ENCODE measurements around the gene NUBPL. TPM values are rescaled to one million over a fixed set of nuclear protein-coding genes. Genes with fewer than 3 reads are reported as not detected.

The NUBPL gene
- total RNA-seq, 1 experiment from 2014 or later: 5.7 TPM

GRCh38 chr14:31530136-31530535 lies 31.1 kb upstream of the NUBPL start:
- H3K4me1 ChIP-seq (ENCODE audit: control insufficient read depth, insufficient read depth, low read length): no peaks in the 10 kb centered on the region
- no peak overlapping the region for H3K4me3 ChIP-seq (ENCODE audit: low read depth in 2 of 2, low read length in 2 of 2)
- intact Hi-C loops (cut with micrococcal nuclease; ENCODE audit: unreplicated experiment) (no loop called here), in situ Hi-C loops (cut with HindIII; ENCODE audit: low pct_unique_long_range_greater_than_20kb, low sequenced_read_pairs) (no loop called here)
- DNase-seq (ENCODE audit: low read depth, low spot score) (no peak), ATAC-seq (no peak)
- TF ChIP-seq TCF7L2 (IDR thresholded peaks at IDR 0.05; ENCODE audit: low read depth, low read length): no peak
- no peak for TF ChIP-seq CTCF (IDR thresholded peaks at IDR 0.05)
- no peak for TF ChIP-seq SIN3A (IDR thresholded peaks at IDR 0.05; ENCODE audit: borderline replicate concordance, insufficient read depth, low read depth, low read length)
- no peak for TF ChIP-seq REST (IDR thresholded peaks at IDR 0.05; ENCODE audit: insufficient read depth in 1 of 2, low read depth in 2 of 2, low read length in 1 of 2)
- TF ChIP-seq POLR2AphosphoS5 (IDR thresholded peaks at IDR 0.05; ENCODE audit: low read depth, low read length): no peak
- no TSS peak for BruUV-seq (replicated peaks)
- no peaks in the 10 kb centered on the region for H3K9me3 ChIP-seq (ENCODE audit: control insufficient read depth, insufficient read depth, low read depth, low read length)
- no peak overlapping the region for H3K27ac ChIP-seq (ENCODE audit: low read length)
- ChIA-PET POLR2A (no interaction called here), CTCF (no interaction called here)
- no peaks in the 10 kb centered on the region for H3K36me3 ChIP-seq (ENCODE audit: control insufficient read depth, insufficient read depth, low read length)
- H3K27me3 ChIP-seq (ENCODE audit: control insufficient read depth, insufficient read depth, low read length): no peaks in the 10 kb centered on the region

GRCh38 chr14:31536201-31536960 lies 24.8 kb upstream of the NUBPL start:
- DNase-seq (ENCODE audit: low read depth, low spot score) (no peak), ATAC-seq (no peak)
- no peak for TF ChIP-seq POLR2AphosphoS5 (IDR thresholded peaks at IDR 0.05; ENCODE audit: low read depth, low read length)
- TF ChIP-seq SIN3A (IDR thresholded peaks at IDR 0.05; ENCODE audit: borderline replicate concordance, insufficient read depth, low read depth, low read length): no peak
- TF ChIP-seq TCF7L2 (IDR thresholded peaks at IDR 0.05; ENCODE audit: low read depth, low read length): no peak
- TF ChIP-seq REST (IDR thresholded peaks at IDR 0.05; ENCODE audit: insufficient read depth in 1 of 2, low read depth in 2 of 2, low read length in 1 of 2): no peak
- no peak for TF ChIP-seq CTCF (IDR thresholded peaks at IDR 0.05)
- Histone ChIP-seq H3K4me3 (ENCODE audit: low read depth in 2 of 2, low read length in 2 of 2) (no peak overlapping the region), H3K9me3 (ENCODE audit: control insufficient read depth, insufficient read depth, low read depth, low read length) (no peaks in the 10 kb centered on the region), H3K36me3 (ENCODE audit: control insufficient read depth, insufficient read depth, low read length) (no peaks in the 10 kb centered on the region), H3K27me3 (ENCODE audit: control insufficient read depth, insufficient read depth, low read length) (no peaks in the 10 kb centered on the region), H3K4me1 (ENCODE audit: control insufficient read depth, insufficient read depth, low read length) (no peaks in the 10 kb centered on the region), H3K27ac (ENCODE audit: low read length) (no peak overlapping the region)
- intact Hi-C loops (cut with micrococcal nuclease; ENCODE audit: unreplicated experiment) (no loop called here), in situ Hi-C loops (cut with HindIII; ENCODE audit: low pct_unique_long_range_greater_than_20kb, low sequenced_read_pairs) (no loop called here)
- CTCF ChIA-PET: no interaction called here
- BruUV-seq (replicated peaks): no TSS peak
- POLR2A ChIA-PET: no interaction called here
